HAP-1 (cell line): ENCODE results near the gene SP7.
"Not testable (repeated sequence)": the region's sequence is repeated elsewhere in the genome, so short reads cannot be mapped to it uniquely, and the experiment has no call there.

ENCODE experiments used
- DNase-seq, 2 experiments: peaks; one replicate each; pipeline ENCODE4 v3.0.0-alpha.2; 2016 to 2020; ENCODE audit warnings: low spot score in 2 of 2
- H3K27me3 ChIP-seq: fragments of 250-450 bp; sonication (Bioruptor Pico); 2 replicates; pipeline ENCODE4 v1.5.1; 2020; ENCODE audit warnings: low read depth, mild to moderate bottlenecking, moderate library complexity
- H3K36me3 ChIP-seq: fragments of 250-450 bp; sonication (Bioruptor Pico); replicated peaks from 2 replicates; pipeline ENCODE4 v1.5.1; 2020; ENCODE audit warnings: mild to moderate bottlenecking
- H3K4me1 ChIP-seq: fragments of 250-450 bp; sonication (Bioruptor Pico); 2 replicates; pipeline ENCODE4 v1.5.1; 2020; ENCODE audit warnings: mild to moderate bottlenecking
- H3K4me3 ChIP-seq: fragments of 250-450 bp; sonication (Bioruptor Pico); 2 replicates; pipeline ENCODE4 v1.5.1; 2020; ENCODE audit warnings: mild to moderate bottlenecking, moderate library complexity
- H3K9me3 ChIP-seq: fragments of 250-450 bp; sonication (Bioruptor Pico); 2 replicates; pipeline ENCODE4 v1.5.1; 2020; ENCODE audit warnings: mild to moderate bottlenecking, moderate library complexity
- in situ Hi-C: fragments of 300-500 bp; cut with MboI; formaldehyde crosslinking; loops from 3 replicates; pipeline ENCODE4 v1.14.3; 2020; ENCODE audit warnings: low sequenced_read_pairs, inconsistent platforms, mixed read lengths

SP7 gene

GRCh38 chr12:53361638-53362037, 25.5 kb upstream of the SP7 start:
- H3K4me1 ChIP-seq, H3K4me3 ChIP-seq, H3K27me3 ChIP-seq, DNase-seq, H3K36me3 ChIP-seq, in situ Hi-C loops, H3K9me3 ChIP-seq: not testable (repeated sequence)

GRCh38 chr12:53358836-53359419, 22.8 kb upstream of the SP7 start:
- in situ Hi-C loops, result no loop called here
- no peak overlapping the region for H3K4me3 ChIP-seq
- DNase-seq, result no peak
- peaks cover 2% of the 10 kb centered on the region; the same call in 1 of the 2 replicates for H3K9me3 ChIP-seq
- H3K27me3 ChIP-seq, result no peaks in the 10 kb centered on the region
- 0 out of 2 replicates have a peak, but pooled peaks cover 2% of the 10 kb centered on the region for H3K4me1 ChIP-seq
- H3K36me3 ChIP-seq, result no peaks in the 10 kb centered on the region

- no peak overlapping the region for H3K4me3 ChIP-seq
- peaks cover 2% of the 10 kb centered on the region; the same call in 1 of the 2 replicates for H3K9me3 ChIP-seq
- in situ Hi-C loops, result no loop called here
Measured at GRCh38 chr12:53355121-53355520, 19.0 kb upstream of the SP7 start.

GRCh38 chr12:53353257-53353655, 17.1 kb upstream of the SP7 start:
- H3K4me1 ChIP-seq, result no peaks in the 10 kb centered on the region; the same call in 1 of the 2 replicates
- no peak for DNase-seq
- peaks cover 2% of the 10 kb centered on the region; the same call in 1 of the 2 replicates for H3K9me3 ChIP-seq
- no peaks in the 10 kb centered on the region for H3K27me3 ChIP-seq
- no peak overlapping the region for H3K4me3 ChIP-seq
- H3K36me3 ChIP-seq, result no peaks in the 10 kb centered on the region
- in situ Hi-C loops, result loop anchor here (5.0 kb wide), 1 partner anchor 74 kb away; no protein-coding TSS in a partner anchor

More at GRCh38 chr12:53355121-53355520, 19.0 kb upstream of the SP7 start:
- Histone ChIP-seq H3K4me1 (peaks cover 2% of the 10 kb centered on the region; the same call in 1 of the 2 replicates), H3K27me3 (no peaks in the 10 kb centered on the region), H3K36me3 (no peaks in the 10 kb centered on the region)
- no peak for DNase-seq

GRCh38 chr12:53352331-53353256, 16.4 kb upstream of the SP7 start:
- peaks cover 2% of the 10 kb centered on the region; the same call in 1 of the 2 replicates for H3K9me3 ChIP-seq
- no peak overlapping the region for H3K4me3 ChIP-seq
- H3K27me3 ChIP-seq, result no peaks in the 10 kb centered on the region
- H3K4me1 ChIP-seq, result no peaks in the 10 kb centered on the region; the same call in 1 of the 2 replicates
- DNase-seq, result peak; percentile 87 to 91
- no peaks in the 10 kb centered on the region for H3K36me3 ChIP-seq
- in situ Hi-C loops, result loop anchor here (5.0 kb wide), 1 partner anchor 75 kb away; no protein-coding TSS in a partner anchor

- Histone ChIP-seq H3K9me3 (no peaks in the 10 kb centered on the region), H3K27me3 (no peaks in the 10 kb centered on the region), H3K4me1 (peaks cover 6% of the 10 kb centered on the region), H3K4me3 (no peak overlapping the region), H3K36me3 (no peaks in the 10 kb centered on the region)
- no peak for DNase-seq
- in situ Hi-C loops, result no loop called here
Measured at GRCh38 chr12:53347905-53348304, 11.8 kb upstream of the SP7 start.

GRCh38 chr12:53346491-53346890, 10.3 kb upstream of the SP7 start:
- Histone ChIP-seq H3K4me3 (no peak overlapping the region), H3K27me3 (no peaks in the 10 kb centered on the region), H3K4me1 (peaks cover 6% of the 10 kb centered on the region; the same call in 1 of the 2 replicates), H3K9me3 (no peaks in the 10 kb centered on the region), H3K36me3 (no peaks in the 10 kb centered on the region)
- in situ Hi-C loops, result no loop called here
- no peak for DNase-seq

- Histone ChIP-seq H3K4me3 (peak overlapping the region; percentile 52), H3K9me3 (no peaks in the 10 kb centered on the region), H3K4me1 (peaks cover 6% of the 10 kb centered on the region; the same call in 1 of the 2 replicates), H3K36me3 (no peaks in the 10 kb centered on the region), H3K27me3 (no peaks in the 10 kb centered on the region)
- in situ Hi-C loops, result no loop called here
- peak in 1 of 2 experiments; percentile 25 for DNase-seq
Measured at GRCh38 chr12:53345486-53346188, 9.5 kb upstream of the SP7 start.

- no peaks in the 10 kb centered on the region for H3K9me3 ChIP-seq
- in situ Hi-C loops, result no loop called here
- H3K27me3 ChIP-seq, result no peaks in the 10 kb centered on the region
- H3K4me1 ChIP-seq, result peaks cover 6% of the 10 kb centered on the region; the same call in 1 of the 2 replicates
- DNase-seq, result peak; percentile 59 to 87
- H3K36me3 ChIP-seq, result no peaks in the 10 kb centered on the region
- peak overlapping the region; percentile 52 for H3K4me3 ChIP-seq
Measured at GRCh38 chr12:53344824-53345485, 8.8 kb upstream of the SP7 start.

GRCh38 chr12:53344487-53344823, 8.3 kb upstream of the SP7 start:
- in situ Hi-C loops, result no loop called here
- H3K4me1 ChIP-seq, result peaks cover 6% of the 10 kb centered on the region; the same call in 1 of the 2 replicates
- H3K9me3 ChIP-seq, result no peaks in the 10 kb centered on the region
- peak overlapping the region; percentile 52 for H3K4me3 ChIP-seq
- no peaks in the 10 kb centered on the region for H3K27me3 ChIP-seq
- no peak for DNase-seq
- no peaks in the 10 kb centered on the region for H3K36me3 ChIP-seq

- DNase-seq, result no peak
- Histone ChIP-seq H3K36me3 (no peaks in the 10 kb centered on the region), H3K9me3 (no peaks in the 10 kb centered on the region), H3K4me1 (peaks cover 6% of the 10 kb centered on the region; the same call in 1 of the 2 replicates), H3K4me3 (no peak overlapping the region), H3K27me3 (peaks cover under 1% of the 10 kb centered on the region)
- in situ Hi-C loops, result no loop called here
Measured at GRCh38 chr12:53343969-53344368, 7.8 kb upstream of the SP7 start.

- no peak overlapping the region for H3K4me3 ChIP-seq
- in situ Hi-C loops, result no loop called here
- no peak for DNase-seq
- H3K36me3 ChIP-seq, result no peaks in the 10 kb centered on the region
- peaks cover 5% of the 10 kb centered on the region for H3K27me3 ChIP-seq
- no peaks in the 10 kb centered on the region for H3K9me3 ChIP-seq
- peaks cover 6% of the 10 kb centered on the region; the same call in 1 of the 2 replicates for H3K4me1 ChIP-seq
Measured at GRCh38 chr12:53343449-53343848, 7.3 kb upstream of the SP7 start.

- peaks cover 22% of the 10 kb centered on the region for H3K27me3 ChIP-seq
- H3K4me3 ChIP-seq, result no peak overlapping the region
- no peaks in the 10 kb centered on the region for H3K36me3 ChIP-seq
- no peak for DNase-seq
- H3K9me3 ChIP-seq, result no peaks in the 10 kb centered on the region
- peaks cover 5% of the 10 kb centered on the region; the same call in 1 of the 2 replicates for H3K4me1 ChIP-seq
- in situ Hi-C loops, result no loop called here
Measured at GRCh38 chr12:53340398-53340797, 4.2 kb upstream of the SP7 start.
